Measurements from ENCODE around the gene TRAPPC14. TPM values are rescaled to one million over a fixed set of nuclear protein-coding genes. Genes with fewer than 3 reads are reported as not detected.

Gene TRAPPC14, protein sequence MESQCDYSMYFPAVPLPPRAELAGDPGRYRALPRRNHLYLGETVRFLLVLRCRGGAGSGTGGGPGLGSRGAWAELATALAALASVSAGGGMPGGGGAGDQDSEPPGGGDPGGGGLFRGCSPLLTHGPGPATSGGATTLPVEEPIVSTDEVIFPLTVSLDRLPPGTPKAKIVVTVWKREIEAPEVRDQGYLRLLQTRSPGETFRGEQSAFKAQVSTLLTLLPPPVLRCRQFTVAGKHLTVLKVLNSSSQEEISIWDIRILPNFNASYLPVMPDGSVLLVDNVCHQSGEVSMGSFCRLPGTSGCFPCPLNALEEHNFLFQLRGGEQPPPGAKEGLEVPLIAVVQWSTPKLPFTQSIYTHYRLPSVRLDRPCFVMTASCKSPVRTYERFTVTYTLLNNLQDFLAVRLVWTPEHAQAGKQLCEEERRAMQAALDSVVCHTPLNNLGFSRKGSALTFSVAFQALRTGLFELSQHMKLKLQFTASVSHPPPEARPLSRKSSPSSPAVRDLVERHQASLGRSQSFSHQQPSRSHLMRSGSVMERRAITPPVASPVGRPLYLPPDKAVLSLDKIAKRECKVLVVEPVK
- 3.0 and 4.4 TPM in 2 replicates for total RNA-seq (ENCODE audit: low replicate concordance)

DNA sequence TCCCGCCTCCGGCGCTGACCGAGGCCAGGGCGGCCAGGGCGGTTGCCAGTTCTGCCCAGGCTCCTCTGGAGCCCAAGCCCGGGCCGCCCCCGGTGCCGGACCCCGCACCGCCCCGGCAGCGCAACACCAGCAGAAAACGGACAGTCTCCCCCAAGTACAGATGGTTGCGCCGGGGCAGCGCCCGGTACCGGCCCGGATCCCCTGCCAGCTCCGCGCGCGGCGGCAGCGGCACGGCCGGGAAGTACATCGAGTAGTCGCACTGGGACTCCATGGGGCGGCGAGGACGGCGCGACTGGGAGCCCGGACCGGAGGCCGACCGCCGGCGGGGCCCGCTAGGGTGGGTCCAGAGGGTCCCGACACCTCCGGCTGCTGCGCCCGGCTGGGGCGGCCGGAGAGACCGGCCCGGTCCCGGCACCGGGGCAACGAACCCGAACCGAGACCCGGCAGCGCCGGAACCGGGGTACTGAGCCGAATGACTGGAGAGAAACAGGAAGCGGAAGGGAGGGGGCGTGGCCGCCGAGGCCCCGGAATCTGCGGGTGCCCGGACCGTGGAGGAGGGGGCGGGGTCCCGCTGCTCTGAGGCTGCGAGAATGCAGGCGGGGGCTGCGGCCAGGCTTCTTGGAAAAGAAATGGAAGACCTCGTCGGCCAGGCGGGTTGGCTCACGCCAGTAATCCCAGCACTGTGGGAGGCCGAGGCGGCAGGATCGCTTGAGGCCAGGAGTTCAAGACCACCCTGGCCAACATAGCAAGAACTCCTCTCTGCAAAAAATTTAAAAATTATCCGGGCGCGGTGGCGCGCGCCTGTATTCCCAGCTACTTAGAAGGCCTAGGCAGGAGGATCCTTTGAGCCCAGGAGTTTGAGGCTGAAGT lies at the start of gene TRAPPC14:
TRAPPC14 (minus strand) TSS at position 495 of the 870 bp plus-strand sequence; CDS start at position 271, 224 bp downstream.

GRCh38 chr7:100177045-100178001 lies 18.8 kb upstream of the TRAPPC14 start, which contains the start of the genes GPC2 and STAG3:
Gene GPC2, minus strand, starts transcription at chr7:100177381. Its CDS starts 182 bp downstream, at chr7:100177199.
Gene STAG3, plus strand, starts transcription at chr7:100177918. Its CDS starts 2,639 bp downstream, at chr7:100180557.

DNA sequence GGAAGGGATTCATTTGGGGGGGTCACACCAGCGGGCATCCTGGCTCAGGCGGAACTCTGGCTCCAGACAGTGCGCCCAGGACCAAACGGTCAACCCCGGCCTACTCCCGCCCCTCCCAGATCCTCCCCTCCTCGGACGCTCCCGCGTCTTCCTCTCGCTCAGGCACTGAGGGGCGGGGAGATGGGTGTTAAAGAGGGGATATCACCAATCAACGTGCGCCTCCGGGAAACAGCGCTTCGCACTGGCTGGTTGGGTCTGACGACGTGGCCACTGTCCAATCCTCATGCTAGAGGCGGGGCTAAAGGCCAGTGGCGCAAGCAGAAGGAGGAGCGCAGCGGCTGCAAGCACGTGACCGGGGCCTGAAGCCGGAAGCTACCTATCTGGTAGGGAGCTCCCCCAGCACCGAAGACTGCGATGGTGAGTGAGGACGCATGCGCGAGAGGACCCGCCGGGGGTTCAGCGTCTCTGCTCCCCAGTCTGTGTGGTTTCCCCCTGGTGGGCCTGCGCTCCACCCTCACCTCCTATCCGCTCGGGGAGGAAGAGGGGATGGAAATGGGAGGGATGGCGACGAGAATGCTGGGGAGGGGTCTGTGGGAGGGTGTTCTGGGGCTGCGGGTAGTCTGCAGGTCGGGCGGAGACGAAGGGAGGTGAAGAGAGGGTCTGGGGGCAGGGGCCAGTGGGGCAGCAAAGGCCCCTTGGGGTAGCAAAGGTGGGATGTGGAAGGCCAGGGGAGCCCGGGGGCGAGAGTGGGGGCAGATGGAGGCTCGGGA lies 9.8 kb downstream of the TRAPPC14 start, which contains the start of gene LAMTOR4:
LAMTOR4 (plus strand) TSS at position 360 of the 770 bp plus-strand sequence; CDS start at position 415, 55 bp downstream.

GRCh38 chr7:100126931-100127865 lies 31.3 kb downstream of the TRAPPC14 start, which contains the start of gene MBLAC1:
Gene MBLAC1, plus strand, starts transcription at chr7:100126967. Its CDS starts 429 bp downstream, at chr7:100127396.

DNA sequence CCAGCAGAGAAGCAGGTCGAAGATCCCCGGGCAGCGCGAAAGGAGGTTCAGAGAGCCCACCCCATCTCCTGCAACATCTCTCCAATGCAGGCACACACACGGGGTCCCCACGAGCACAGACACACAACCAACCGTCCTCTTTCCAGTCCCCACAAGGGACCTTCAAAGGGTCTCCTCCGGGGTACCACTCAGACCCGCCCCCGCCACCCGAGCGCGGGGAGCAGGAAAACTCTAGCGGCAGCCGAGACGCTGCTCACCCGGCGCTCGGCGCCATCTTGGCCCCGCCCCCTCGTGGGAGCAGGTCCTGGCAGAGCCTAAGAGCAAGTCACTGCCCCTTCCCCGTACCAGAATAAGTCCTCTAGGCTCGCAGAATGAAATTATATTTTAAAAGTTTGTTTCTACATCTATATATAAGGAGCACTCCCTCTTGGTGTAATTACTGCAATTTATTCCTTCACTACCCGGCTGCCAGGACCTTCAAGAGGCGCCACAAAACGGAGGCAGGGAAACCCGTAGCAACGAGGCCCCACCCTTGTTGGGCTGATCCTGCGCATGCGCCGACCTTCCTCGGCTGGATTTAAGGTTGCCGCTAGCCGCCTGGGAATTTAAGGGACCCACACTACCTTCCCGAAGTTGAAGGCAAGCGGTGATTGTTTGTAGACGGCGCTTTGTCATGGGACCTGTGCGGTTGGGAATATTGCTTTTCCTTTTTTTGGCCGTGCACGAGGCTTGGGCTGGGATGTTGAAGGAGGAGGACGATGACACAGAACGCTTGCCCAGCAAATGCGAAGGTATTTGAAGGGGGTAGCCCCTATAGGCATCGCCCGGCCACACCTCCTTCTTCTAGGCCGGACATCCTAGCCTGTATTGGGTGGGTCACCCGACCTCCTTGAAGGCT lies 39.2 kb downstream of the TRAPPC14 start, which contains the start of the genes CNPY4 and TAF6:
CNPY4 (plus strand) TSS at position 563 of the 898 bp plus-strand sequence; CDS start at position 674, 111 bp downstream.
TAF6 (minus strand) TSS at position 287 of the 898 bp plus-strand sequence. CDS start 5,149 bp downstream, outside the sequence.

Other genes starting within 250 kb of the TRAPPC14 start
- gene TRIM4, start 239.2 kb downstream of the TRAPPC14 start, total RNA-seq (ENCODE audit: low replicate concordance): 21.2 and 32.1 TPM in 2 replicates
- gene GJC3, start 229.1 kb downstream of the TRAPPC14 start, total RNA-seq (ENCODE audit: low replicate concordance): not detected in 2 replicates
- 0.30 TPM in 1 of 2 replicates, not detected in the other for gene AZGP1, start 182.7 kb downstream of the TRAPPC14 start, total RNA-seq (ENCODE audit: low replicate concordance)
- 33.1 and 37.3 TPM in 2 replicates for gene ZKSCAN1, start 143.1 kb downstream of the TRAPPC14 start, total RNA-seq (ENCODE audit: low replicate concordance)
- 8.2 and 9.8 TPM in 2 replicates for gene ZSCAN21, start 108.9 kb downstream of the TRAPPC14 start, total RNA-seq (ENCODE audit: low replicate concordance)
- 11.8 and 19.1 TPM in 2 replicates for gene ZNF3, start 77.0 kb downstream of the TRAPPC14 start, total RNA-seq (ENCODE audit: low replicate concordance)
- gene COPS6, start 69.8 kb downstream of the TRAPPC14 start, total RNA-seq (ENCODE audit: low replicate concordance): 77.9 and 108 TPM in 2 replicates
- gene MCM7, start 57.3 kb downstream of the TRAPPC14 start, total RNA-seq (ENCODE audit: low replicate concordance): 23.5 and 39.1 TPM in 2 replicates
- gene AP4M1, start 57.1 kb downstream of the TRAPPC14 start, total RNA-seq (ENCODE audit: low replicate concordance): 15.3 and 19.6 TPM in 2 replicates
- gene TAF6, start 39.4 kb downstream of the TRAPPC14 start, total RNA-seq (ENCODE audit: low replicate concordance): 13.3 and 25.1 TPM in 2 replicates
- gene CNPY4, start 39.1 kb downstream of the TRAPPC14 start, total RNA-seq (ENCODE audit: low replicate concordance): 34.4 and 67.6 TPM in 2 replicates
- 1.4 and 2.2 TPM in 2 replicates for gene MBLAC1, start 31.8 kb downstream of the TRAPPC14 start, total RNA-seq (ENCODE audit: low replicate concordance)
- gene LAMTOR4, start 9.8 kb downstream of the TRAPPC14 start, total RNA-seq (ENCODE audit: low replicate concordance): 119 and 142 TPM in 2 replicates
- gene GAL3ST4, start 9.9 kb upstream of the TRAPPC14 start, total RNA-seq (ENCODE audit: low replicate concordance): 1.5 and 2.3 TPM in 2 replicates
- gene GPC2, start 18.7 kb upstream of the TRAPPC14 start, total RNA-seq (ENCODE audit: low replicate concordance): 1.4 and 3.1 TPM in 2 replicates
- gene STAG3, start 19.2 kb upstream of the TRAPPC14 start, total RNA-seq (ENCODE audit: low replicate concordance): 0.30 and 1.4 TPM in 2 replicates
- gene PVRIG, start 61.2 kb upstream of the TRAPPC14 start, total RNA-seq (ENCODE audit: low replicate concordance): not detected in 2 replicates
- not detected in 2 replicates for gene SPDYE3, start 149.0 kb upstream of the TRAPPC14 start, total RNA-seq (ENCODE audit: low replicate concordance)
- 3.4 and 8.5 TPM in 2 replicates for gene PILRB, start 199.4 kb upstream of the TRAPPC14 start, total RNA-seq (ENCODE audit: low replicate concordance)
- 0.82 TPM in 1 of 2 replicates, not detected in the other for gene PILRA, start 214.8 kb upstream of the TRAPPC14 start, total RNA-seq (ENCODE audit: low replicate concordance)